Rectal smooth muscle tissue (tissue), 1 donor: Measurements from ENCODE around the gene UPF1.

Source experiments
- H3K27ac ChIP-seq: one replicate; pipeline ENCODE4 v1.7.0; 2013; ENCODE audit warnings: low read depth, low read length, inconsistent platforms
- H3K27me3 ChIP-seq: one replicate; pipeline ENCODE4 v1.7.0; 2013; ENCODE audit warnings: low read length; ENCODE audit not compliant: control insufficient read depth, insufficient read depth
- H3K36me3 ChIP-seq: one replicate; pipeline ENCODE4 v1.7.0; 2013; ENCODE audit warnings: low read length; ENCODE audit not compliant: control insufficient read depth, insufficient read depth
- H3K4me1 ChIP-seq: one replicate; pipeline ENCODE4 v1.7.0; 2013; ENCODE audit warnings: low read length; ENCODE audit not compliant: control insufficient read depth, insufficient read depth
- H3K4me3 ChIP-seq: one replicate; pipeline ENCODE4 v1.7.0; 2013; ENCODE audit warnings: low read length
- H3K9ac ChIP-seq: one replicate; pipeline ENCODE4 v1.7.0; 2013; ENCODE audit warnings: low read length

Gene UPF1

DNA sequence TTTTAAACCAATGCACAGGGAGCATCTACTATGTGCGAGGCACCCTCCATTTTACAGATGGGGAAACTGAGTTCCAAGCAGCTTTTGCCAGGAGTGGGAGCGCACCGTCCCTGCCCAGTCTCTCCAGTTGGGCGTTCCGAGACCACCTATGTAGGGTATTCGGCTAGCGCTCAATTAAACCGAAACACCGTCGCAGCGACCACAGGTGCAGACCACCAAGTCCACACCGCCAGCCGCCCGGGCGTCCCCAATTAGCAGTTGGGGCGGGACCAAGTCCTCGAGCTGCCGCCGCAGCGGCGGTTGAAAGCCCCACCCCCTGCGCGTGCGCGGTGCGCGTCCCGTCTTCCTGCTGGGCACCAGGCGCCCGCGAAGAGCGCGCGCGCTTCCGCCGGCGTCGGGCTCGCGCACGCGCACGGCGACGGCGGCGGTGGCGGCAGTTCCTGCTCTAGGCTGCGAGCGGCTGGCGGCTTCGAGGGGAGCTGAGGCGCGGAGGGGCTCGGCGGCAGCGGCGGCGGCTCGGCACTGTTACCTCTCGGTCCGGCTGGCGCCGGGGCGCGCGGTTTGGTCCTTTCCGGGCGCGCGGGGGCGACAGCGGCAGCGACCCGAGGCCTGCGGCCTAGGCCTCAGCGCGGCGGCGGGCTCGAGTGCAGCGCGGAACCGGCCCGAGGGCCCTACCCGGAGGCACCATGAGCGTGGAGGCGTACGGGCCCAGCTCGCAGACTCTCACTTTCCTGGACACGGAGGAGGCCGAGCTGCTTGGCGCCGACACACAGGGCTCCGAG lies at the start of gene UPF1:
TSS of gene UPF1 (plus strand) at position 436 of the 782 bp plus-strand sequence. CDS start at position 687, 251 bp downstream.
- Histone ChIP-seq H3K27ac (peak within 1 kb of the TSS; percentile 83), H3K36me3 (no peaks in the 10 kb centered on the region), H3K9ac (peak within 1 kb of the TSS; percentile 89), H3K4me3 (peak within 1 kb of the TSS; percentile 83), H3K4me1 (peaks cover 8% of the 10 kb centered on the region), H3K27me3 (no peaks in the 10 kb centered on the region)

- Histone ChIP-seq H3K4me1 (peaks cover 2% of the 10 kb centered on the region), H3K27me3 (peaks cover 9% of the 10 kb centered on the region), H3K36me3 (no peaks in the 10 kb centered on the region), H3K9ac (no peak overlapping the region), H3K4me3 (no peak overlapping the region), H3K27ac (no peak overlapping the region)
Observed at GRCh38 chr19:18782559-18783225, 49.1 kb upstream of the UPF1 start.

GRCh38 chr19:18783958-18784785 lies 47.6 kb upstream of the UPF1 start:
- Histone ChIP-seq H3K4me3 (no peak overlapping the region), H3K27me3 (peaks cover 18% of the 10 kb centered on the region), H3K4me1 (peaks cover 2% of the 10 kb centered on the region), H3K9ac (no peak overlapping the region), H3K27ac (no peak overlapping the region), H3K36me3 (no peaks in the 10 kb centered on the region)

DNA sequence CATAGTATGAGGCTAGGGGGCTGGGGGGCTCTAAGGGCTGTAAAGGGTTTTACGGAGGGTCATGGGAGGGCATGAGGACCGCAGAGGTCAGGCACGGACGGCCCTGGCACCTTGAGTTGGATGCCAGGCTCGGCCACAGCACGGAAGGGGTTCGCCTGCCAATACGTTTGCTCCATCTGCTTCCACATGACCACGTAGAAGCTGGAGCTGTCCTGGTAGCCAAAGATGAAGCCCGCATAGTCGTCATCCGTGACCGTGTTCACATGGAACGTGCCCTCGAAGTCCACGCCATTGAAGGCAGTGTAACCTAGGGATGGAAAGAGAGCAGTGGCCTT lies 47.0 kb upstream of the UPF1 start:
- Histone ChIP-seq H3K36me3 (no peaks in the 10 kb centered on the region), H3K4me1 (peaks cover 2% of the 10 kb centered on the region), H3K4me3 (no peak overlapping the region), H3K27ac (no peak overlapping the region), H3K9ac (no peak overlapping the region), H3K27me3 (peaks cover 22% of the 10 kb centered on the region)

DNA sequence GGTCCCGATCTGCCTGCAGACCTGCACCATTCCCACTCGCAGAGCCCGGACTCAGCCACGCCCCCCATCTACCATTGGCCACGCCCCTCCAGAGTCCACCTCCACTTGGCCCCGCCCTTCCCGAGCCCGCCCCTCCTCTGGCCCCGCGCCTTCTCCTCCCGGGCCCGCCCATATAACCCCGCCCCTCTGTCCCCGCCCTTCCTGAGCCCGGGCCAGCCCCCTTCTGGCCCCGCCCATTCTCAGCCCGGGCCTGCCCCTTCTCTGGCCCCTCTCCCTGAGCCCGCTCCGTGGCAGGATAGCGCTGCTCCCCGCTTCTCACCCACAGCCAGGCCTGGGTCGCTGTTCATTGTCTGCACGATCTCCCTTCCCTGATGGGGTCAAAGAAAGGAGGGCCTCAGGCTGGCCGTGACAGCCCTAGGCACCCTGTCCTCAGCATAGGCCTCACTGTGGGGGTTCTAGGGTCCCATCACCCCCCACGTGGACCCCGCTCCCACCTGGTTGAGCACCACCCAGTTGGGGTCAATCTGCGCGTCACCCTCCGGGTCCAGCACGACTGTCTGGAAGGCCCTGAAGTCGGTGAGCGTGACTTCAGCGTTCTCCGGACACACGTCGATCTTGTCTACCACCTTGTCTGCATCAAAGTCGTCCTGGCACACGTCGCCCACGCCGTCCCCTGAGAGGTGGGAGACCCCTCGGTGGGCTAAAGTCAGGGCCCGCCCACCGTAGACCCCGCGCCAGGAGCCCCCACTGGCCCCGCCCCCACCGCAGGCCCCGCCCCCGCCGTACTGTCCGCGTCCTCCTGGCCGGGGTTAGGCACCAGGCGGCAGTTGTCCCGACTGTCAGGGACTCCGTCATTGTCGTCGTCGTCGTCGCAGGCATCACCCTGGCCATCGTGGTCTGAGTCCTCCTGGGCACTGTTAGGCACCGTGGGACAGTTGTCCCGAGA lies 46.3 kb upstream of the UPF1 start:
- Histone ChIP-seq H3K27ac (no peak overlapping the region), H3K36me3 (no peaks in the 10 kb centered on the region), H3K4me3 (peak overlapping the region; percentile 48), H3K27me3 (peaks cover 28% of the 10 kb centered on the region), H3K4me1 (peaks cover 2% of the 10 kb centered on the region), H3K9ac (no peak overlapping the region)

- H3K9ac ChIP-seq: no peak overlapping the region
- peaks cover 38% of the 10 kb centered on the region for H3K27me3 ChIP-seq
- no peak overlapping the region for H3K27ac ChIP-seq
- H3K4me3 ChIP-seq: no peak overlapping the region
- H3K36me3 ChIP-seq: no peaks in the 10 kb centered on the region
- H3K4me1 ChIP-seq: peaks cover 2% of the 10 kb centered on the region
Observed at GRCh38 chr19:18788529-18789421, 43.0 kb upstream of the UPF1 start.

DNA sequence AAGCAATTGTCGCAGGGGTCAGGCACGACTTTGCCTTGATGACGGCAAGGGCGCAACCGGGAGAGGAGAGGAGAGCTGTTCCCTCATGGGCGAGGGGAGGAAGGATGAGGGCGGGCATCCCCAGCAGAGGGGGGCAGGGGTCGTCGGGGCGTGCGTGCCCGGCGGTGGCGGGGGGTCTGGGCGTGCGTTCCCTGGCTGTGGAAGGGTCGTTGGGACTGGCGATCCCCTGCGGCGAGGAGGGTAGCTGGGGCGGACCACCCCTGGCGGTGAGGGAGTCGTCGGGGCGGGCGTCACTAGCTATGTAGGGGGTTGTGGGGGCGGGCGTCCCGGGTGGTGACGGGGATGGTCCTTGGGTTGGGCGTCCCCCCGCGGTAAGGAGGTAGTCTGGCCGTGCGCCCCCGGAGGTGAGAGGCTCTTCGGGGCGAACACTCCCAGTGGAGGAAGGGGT lies 42.3 kb upstream of the UPF1 start:
- H3K27me3 ChIP-seq: peaks cover 41% of the 10 kb centered on the region
- H3K4me3 ChIP-seq: peak overlapping the region; percentile 11
- no peak overlapping the region for H3K27ac ChIP-seq
- H3K36me3 ChIP-seq: no peaks in the 10 kb centered on the region
- H3K9ac ChIP-seq: no peak overlapping the region
- H3K4me1 ChIP-seq: peaks cover 2% of the 10 kb centered on the region

DNA sequence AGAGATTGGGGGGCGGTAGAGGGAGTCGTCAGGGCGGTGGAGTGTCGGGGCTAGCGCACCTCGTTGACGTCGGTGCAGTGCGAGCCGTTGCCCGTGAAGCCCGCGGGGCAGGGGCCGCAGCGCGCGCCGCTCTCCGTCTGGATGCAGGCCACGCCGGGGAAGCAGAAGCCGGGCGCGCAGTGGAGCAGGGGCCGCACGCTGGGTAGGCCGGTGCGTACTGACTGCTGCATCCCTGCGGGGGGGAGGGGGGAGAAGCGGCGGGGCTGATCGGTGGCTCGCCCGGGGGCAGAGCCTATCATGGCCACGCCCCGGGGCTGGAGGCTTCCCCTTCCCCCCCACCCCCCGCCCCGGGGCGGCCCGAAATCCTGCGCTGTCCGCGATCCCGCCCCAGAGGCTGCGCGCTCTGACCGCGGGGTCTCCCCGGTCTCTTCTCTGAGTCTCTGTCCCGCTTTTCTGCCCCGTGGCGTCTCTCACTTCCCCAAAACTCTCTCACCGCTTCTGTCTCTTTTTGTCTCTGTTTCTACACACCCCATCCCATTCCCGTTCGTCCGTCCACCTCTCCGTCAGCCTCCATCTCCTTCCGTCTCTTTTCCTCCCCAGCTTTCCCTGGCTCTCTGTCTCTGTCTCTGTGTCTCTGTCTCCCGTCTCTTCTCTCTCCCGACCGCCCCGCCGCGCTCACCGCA lies 41.7 kb upstream of the UPF1 start:
- H3K27me3 ChIP-seq: peaks cover 45% of the 10 kb centered on the region
- no peaks in the 10 kb centered on the region for H3K36me3 ChIP-seq
- H3K4me1 ChIP-seq: peaks cover 2% of the 10 kb centered on the region
- H3K4me3 ChIP-seq: peak overlapping the region; percentile 41
- no peak overlapping the region for H3K9ac ChIP-seq
- no peak overlapping the region for H3K27ac ChIP-seq

- Histone ChIP-seq H3K4me3 (peak within 1 kb of the TSS; percentile 41), H3K27me3 (peaks cover 43% of the 10 kb centered on the region)
Observed at GRCh38 chr19:18790566-18791314, 41.0 kb upstream of the UPF1 start, which contains the start of gene COMP. Gene COMP, minus strand, starts transcription at chr19:18791305. Its CDS starts 36 bp downstream, at chr19:18791269.

DNA sequence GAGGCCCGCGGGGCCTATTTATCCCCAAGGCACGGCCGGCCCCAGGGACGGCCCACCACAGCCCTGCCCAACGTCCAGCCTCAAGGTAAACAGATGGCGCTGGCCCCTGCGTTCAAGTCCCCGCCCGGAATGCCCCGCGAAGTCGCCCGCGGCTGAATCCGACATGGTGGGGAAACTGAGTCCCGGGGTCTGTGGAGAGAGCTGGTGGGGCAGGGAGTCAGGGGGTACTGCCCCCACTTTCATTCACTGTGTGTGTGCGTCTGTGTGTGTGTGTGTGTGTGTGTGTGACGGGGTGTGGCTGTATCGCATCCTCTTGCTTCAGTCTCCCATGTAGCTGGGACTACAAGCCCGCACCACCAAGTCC lies 40.5 kb upstream of the UPF1 start:
- peaks cover 46% of the 10 kb centered on the region for H3K27me3 ChIP-seq
- no peak overlapping the region for H3K4me3 ChIP-seq
- no peaks in the 10 kb centered on the region for H3K4me1 ChIP-seq
- H3K36me3 ChIP-seq: no peaks in the 10 kb centered on the region
- no peak overlapping the region for H3K27ac ChIP-seq
- H3K9ac ChIP-seq: no peak overlapping the region

More at GRCh38 chr19:18790566-18791314, 41.0 kb upstream of the UPF1 start, which contains the start of gene COMP:
- Histone ChIP-seq H3K27ac (no peak within 1 kb of the TSS), H3K4me1 (no peaks in the 10 kb centered on the region), H3K36me3 (no peaks in the 10 kb centered on the region), H3K9ac (no peak within 1 kb of the TSS)
